Lower leg skin (tissue), 4 donors: Measurements from ENCODE around the gene PHACTR2. TPM values are rescaled to one million over a fixed set of nuclear protein-coding genes. Genes with fewer than 3 reads are reported as not detected.

Experiments
- DNase-seq, 2 donors: peaks; one replicate each; pipeline ENCODE4 v3.0.0-alpha.2; 2019; ENCODE audit warnings: low spot score in 2 of 2
- H3K4me3 ChIP-seq: fragments of 200-600 bp; sonication (generic); 2 replicates; pipeline ENCODE4 v1.5.1; 2017; ENCODE audit warnings: mild to moderate bottlenecking, low read depth; ENCODE audit not compliant: poor library complexity, severe bottlenecking
- POLR2A ChIP-seq, 2 donors: fragments of 450-650 bp; IDR thresholded peaks; one replicate each; pipeline ENCODE4 v1.6.1; 2016 to 2017; ENCODE audit warnings: antibody characterized with exemption in 2 of 2, mild to moderate bottlenecking in 1 of 2, moderate library complexity in 1 of 2
- WGBS, 2 donors: methylation state at CpG; one replicate each; pipeline ENCODE4 v1.1.5; 2018; 5-methylcytosine and 5-hydroxymethylcytosine counted together
- intact Hi-C: fragments of 100-400 bp; cut with DNase I; formaldehyde crosslinking; loops from one replicate; pipeline ENCODE4 v1.15.0; 2023; ENCODE audit warnings: low total_unique reads
- total RNA-seq, 4 donors: library from RNA; depleted of rRNA; stranded (reverse); fragments of >200 nt; gene quantifications; one replicate each; pipeline ENCODE4 v1.1.0, GENCODE V29; 2016
- TF ChIP-seq, protein P1 (sequence below), 3 donors: fragments of 450-650 bp; IDR thresholded peaks; one replicate each; pipeline ENCODE4 v1.5.1; 2016; ENCODE audit warnings: antibody characterized with exemption in 3 of 3, mild to moderate bottlenecking in 3 of 3, moderate library complexity in 2 of 3

PHACTR2 gene
- total RNA-seq, 4 donors from 2014 or later = 9.4 to 24.5 (median 15.2) TPM

DNA sequence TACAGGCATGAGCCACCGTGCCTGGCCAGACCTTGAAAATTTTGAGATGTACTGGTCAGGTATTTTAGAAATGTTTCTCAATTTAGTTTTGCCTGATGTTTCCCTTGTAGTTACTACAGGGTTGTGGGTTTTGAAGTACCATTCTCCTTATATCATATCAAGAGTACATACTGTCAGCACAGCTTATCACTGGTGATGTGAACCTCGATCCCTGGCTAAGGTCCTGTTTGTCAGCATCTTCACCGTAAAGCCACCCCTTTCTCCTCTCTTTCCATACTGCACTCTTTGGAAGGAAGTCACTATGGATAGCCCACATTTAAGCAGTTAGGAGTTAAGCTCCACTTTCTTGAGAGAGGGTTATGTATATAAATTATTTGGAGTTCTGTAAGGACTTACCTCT is 27.8 kb downstream of the PHACTR2 start:
- TF ChIP-seq POLR2A (IDR thresholded peaks at IDR 0.05) = no peak
- TF ChIP-seq, protein P1, sequence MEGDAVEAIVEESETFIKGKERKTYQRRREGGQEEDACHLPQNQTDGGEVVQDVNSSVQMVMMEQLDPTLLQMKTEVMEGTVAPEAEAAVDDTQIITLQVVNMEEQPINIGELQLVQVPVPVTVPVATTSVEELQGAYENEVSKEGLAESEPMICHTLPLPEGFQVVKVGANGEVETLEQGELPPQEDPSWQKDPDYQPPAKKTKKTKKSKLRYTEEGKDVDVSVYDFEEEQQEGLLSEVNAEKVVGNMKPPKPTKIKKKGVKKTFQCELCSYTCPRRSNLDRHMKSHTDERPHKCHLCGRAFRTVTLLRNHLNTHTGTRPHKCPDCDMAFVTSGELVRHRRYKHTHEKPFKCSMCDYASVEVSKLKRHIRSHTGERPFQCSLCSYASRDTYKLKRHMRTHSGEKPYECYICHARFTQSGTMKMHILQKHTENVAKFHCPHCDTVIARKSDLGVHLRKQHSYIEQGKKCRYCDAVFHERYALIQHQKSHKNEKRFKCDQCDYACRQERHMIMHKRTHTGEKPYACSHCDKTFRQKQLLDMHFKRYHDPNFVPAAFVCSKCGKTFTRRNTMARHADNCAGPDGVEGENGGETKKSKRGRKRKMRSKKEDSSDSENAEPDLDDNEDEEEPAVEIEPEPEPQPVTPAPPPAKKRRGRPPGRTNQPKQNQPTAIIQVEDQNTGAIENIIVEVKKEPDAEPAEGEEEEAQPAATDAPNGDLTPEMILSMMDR (IDR thresholded peaks at IDR 0.05) = no peak
- H3K4me3 ChIP-seq = no peak overlapping the region
- DNase-seq = no peak
- intact Hi-C loops = no loop called here
- WGBS, 2 donors = 99 to 100% methylated on average over 3 of the region's 3 CpGs

GRCh38 chr6:143707697-143708096 is 29.9 kb downstream of the PHACTR2 start:
- WGBS, 2 donors = 87 to 88% methylated on average over 3 of the region's 3 CpGs
- TF ChIP-seq, protein P1 (IDR thresholded peaks at IDR 0.05) = no peak
- no peak for TF ChIP-seq POLR2A (IDR thresholded peaks at IDR 0.05)
- DNase-seq = no peak

GRCh38 chr6:143708889-143709288 is 31.1 kb downstream of the PHACTR2 start:
- TF ChIP-seq, protein P1 (IDR thresholded peaks at IDR 0.05) = no peak
- no peak for TF ChIP-seq POLR2A (IDR thresholded peaks at IDR 0.05)
- intact Hi-C loops = no loop called here
- no peak overlapping the region for H3K4me3 ChIP-seq
- 85 to 96% methylated on average over 1 of the region's 1 CpG for WGBS, 2 donors
- no peak for DNase-seq

More at GRCh38 chr6:143707697-143708096, 29.9 kb downstream of the PHACTR2 start:
- H3K4me3 ChIP-seq = no peak overlapping the region
- intact Hi-C loops = no loop called here

DNA sequence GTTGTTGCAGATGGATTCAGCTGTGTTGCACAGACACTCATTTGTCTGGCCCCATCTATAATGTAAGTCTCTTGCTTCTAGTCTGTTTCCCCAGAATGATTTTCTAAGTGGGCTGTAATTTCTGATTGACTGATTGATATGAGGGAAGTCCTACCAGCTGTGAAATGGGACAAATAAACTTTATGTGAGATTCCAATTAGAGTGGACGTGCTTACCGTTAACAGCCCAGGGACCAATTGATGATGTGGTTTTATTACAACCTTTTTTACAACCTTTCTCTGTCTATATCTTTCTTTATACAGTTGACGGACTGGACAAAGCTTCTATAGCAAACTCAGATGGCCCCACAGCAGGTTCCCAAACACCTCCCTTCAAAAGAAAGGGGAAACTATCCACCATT is 33.9 kb downstream of the PHACTR2 start:
- H3K4me3 ChIP-seq = no peak overlapping the region
- DNase-seq = no peak
- intact Hi-C loops = no loop called here
- 96 to 97% methylated on average over 3 of the region's 3 CpGs for WGBS, 2 donors
- TF ChIP-seq POLR2A (IDR thresholded peaks at IDR 0.05) = no peak
- TF ChIP-seq, protein P1 (IDR thresholded peaks at IDR 0.05) = no peak

- intact Hi-C loops = no loop called here
- TF ChIP-seq, protein P1 (IDR thresholded peaks at IDR 0.05) = no peak
- no peak for TF ChIP-seq POLR2A (IDR thresholded peaks at IDR 0.05)
- H3K4me3 ChIP-seq = no peak overlapping the region
- WGBS, 2 donors = 39 to 56% methylated on average over 1 of the region's 1 CpG
- no peak for DNase-seq
Measured at GRCh38 chr6:143718472-143718871, 40.7 kb downstream of the PHACTR2 start.

DNA sequence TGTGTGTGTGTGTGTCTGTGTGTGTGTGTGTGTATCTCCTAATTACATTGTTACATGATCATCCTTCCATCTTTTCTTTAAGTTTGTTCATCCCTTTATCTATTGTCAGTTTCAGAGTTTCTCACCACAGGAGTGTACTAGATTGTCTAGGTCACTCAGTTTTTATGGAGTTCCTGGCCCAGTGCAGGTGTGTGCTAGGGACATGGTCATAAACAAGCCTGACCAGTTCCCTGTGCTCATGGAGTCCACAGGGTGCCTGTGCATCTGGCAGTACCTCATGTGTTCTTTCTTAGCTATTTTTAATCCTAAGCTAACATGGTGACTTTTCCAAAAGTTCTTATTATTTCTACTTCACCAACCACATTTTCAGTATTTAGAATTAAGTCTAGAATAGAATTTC is 43.9 kb downstream of the PHACTR2 start:
- DNase-seq = no peak
- intact Hi-C loops = no loop called here
- TF ChIP-seq, protein P1 (IDR thresholded peaks at IDR 0.05) = no peak
- TF ChIP-seq POLR2A (IDR thresholded peaks at IDR 0.05) = no peak

More for the DNA sequence above, 43.9 kb downstream of the PHACTR2 start:
- no peak overlapping the region for H3K4me3 ChIP-seq
